K562 (cell line): ENCODE measurements around the gene HDGFL2. TPM values are rescaled to one million over a fixed set of nuclear protein-coding genes. Genes with fewer than 3 reads are reported as not detected.
A peak's percentile ranks its signal among the peaks of the same experiment; 100 is the strongest.

Experiments
- E2F3 ChIP-seq: fragments of 250-450 bp; sonication (Bioruptor Pico); IDR thresholded peaks from 2 replicates; pipeline ENCODE4 v1.4.0; 2020; ENCODE audit warnings: mild to moderate bottlenecking
- FOXJ2 ChIP-seq: fragments of 200-800 bp; sonication (Bioruptor generic); IDR thresholded peaks from 2 replicates; pipeline ENCODE4 v1.6.1; 2016; ENCODE audit warnings: missing genetic modification characterization, missing compliant biosample characterization
- HMG20B ChIP-seq: fragments of 250-450 bp; sonication (Bioruptor Pico); IDR thresholded peaks from 2 replicates; pipeline ENCODE4 v1.5.0; 2021; ENCODE audit warnings: mild to moderate bottlenecking
- LCOR ChIP-seq: sonication (generic); formaldehyde crosslinking; IDR thresholded peaks from 2 replicates; pipeline ENCODE4 v1.8.0; 2022; ENCODE audit warnings: mild to moderate bottlenecking, missing genetic modification reagents
- MAFK ChIP-seq: IDR thresholded peaks from 2 replicates; pipeline ENCODE4 v1.6.1; 2011; ENCODE audit warnings: low read length, improper control_type of control experiment
- NFE2 ChIP-seq: IDR thresholded peaks from 2 replicates; pipeline ENCODE4 v1.6.1; 2014; ENCODE audit warnings: antibody characterized with exemption, low read depth
- RNF2 ChIP-seq: sonication (generic); IDR thresholded peaks from 2 replicates; pipeline ENCODE4 v1.6.1; 2016
- SMARCE1 ChIP-seq: fragments of 450-650 bp; IDR thresholded peaks from 2 replicates; pipeline ENCODE4 v1.7.1; 2016; ENCODE audit warnings: mild to moderate bottlenecking
- TRIM28 ChIP-seq: fragments of 450-650 bp; IDR thresholded peaks from 2 replicates; pipeline ENCODE4 v1.6.1; 2017
- ZC3H8 ChIP-seq: fragments of 450-650 bp; IDR thresholded peaks from 2 replicates; pipeline ENCODE4 v1.6.1; 2017
- ZNF174 ChIP-seq: fragments of 250-450 bp; sonication (Bioruptor Pico); IDR thresholded peaks from 2 replicates; pipeline ENCODE4 v1.4.0; 2020; ENCODE audit warnings: mild to moderate bottlenecking
- ZNF274 ChIP-seq: IDR thresholded peaks from 2 replicates; pipeline ENCODE4 v1.6.1; 2011; ENCODE audit warnings: low read depth, mild to moderate bottlenecking, low read length, moderate library complexity, borderline replicate concordance
- ZNF830 ChIP-seq: fragments of 250-450 bp; sonication (Bioruptor Pico); IDR thresholded peaks from 2 replicates; pipeline ENCODE4 v1.5.0; 2021; ENCODE audit warnings: mild to moderate bottlenecking
- polyA plus RNA-seq, 8 experiments: library from polyadenylated mRNA; depleted of rRNA in 4 of 8; stranded (reverse) in 5 of 8; unstranded in 3 of 8; fragments of >200 nt; fragmentation: Nextera tagmentation in 2 of 8; fragmentation: Illumina TruSeq in 1 of 8; extraction: Ambion mirVana in 2 of 8; extraction: Trizol in 1 of 8; gene quantifications; 2 replicates each; pipeline versions ENCODE4 v1.2.1 to v1.2.3, GENCODE V29; 2011 to 2014; ENCODE audit warnings: inconsistent platforms in 1 of 8, missing spikeins in 1 of 8
- total RNA-seq, 7 experiments: library from RNA; depleted of rRNA in 6 of 7; stranded (reverse); fragments of >200 nt in 6 of 7; fragmentation: Illumina TruSeq in 2 of 7; extraction: Trizol in 2 of 7; gene quantifications; 2 replicates each; pipeline versions ENCODE4 v1.2.1 to v1.2.3, GENCODE V29; 2011 to 2021; ENCODE audit warnings: low replicate concordance in 1 of 7
- TF ChIP-seq, protein P1 (sequence below): fragments of 450-650 bp; IDR thresholded peaks from 2 replicates; pipeline ENCODE4 v1.6.1; 2014; ENCODE audit warnings: low read depth, mild to moderate bottlenecking, moderate library complexity, borderline replicate concordance
- TF ChIP-seq, protein P2 (sequence below): sonication (generic); formaldehyde crosslinking; IDR thresholded peaks from 2 replicates; pipeline ENCODE4 v1.8.0; 2022; ENCODE audit warnings: mild to moderate bottlenecking, missing genetic modification reagents
- TF ChIP-seq, protein P3 (sequence below): fragments of 450-650 bp; IDR thresholded peaks from 2 replicates; pipeline ENCODE4 v1.6.1; 2017; ENCODE audit warnings: antibody characterized with exemption
- TF ChIP-seq, protein P4 (sequence below), 3 experiments: fragments of 200-800 bp in 1 of 3; sonication (Bioruptor generic) in 1 of 3; sonication (generic) in 1 of 3; formaldehyde crosslinking in 1 of 3; IDR thresholded peaks; 2 replicates each; pipeline versions ENCODE4 v1.6.1 to v1.8.0; 2016 to 2022; ENCODE audit warnings: mild to moderate bottlenecking in 2 of 3, missing compliant biosample characterization in 2 of 3, missing genetic modification characterization in 2 of 3, missing genetic modification reagents in 1 of 3
- TF ChIP-seq, protein P5 (sequence below): fragments of 450-650 bp; IDR thresholded peaks from 2 replicates; pipeline ENCODE4 v1.6.1; 2018; ENCODE audit warnings: mild to moderate bottlenecking, low read depth; ENCODE audit not compliant: partially characterized antibody

HDGFL2 gene
- total and polyA plus RNA-seq, 9 of the 15 experiments (the other 6 are each of a cell fraction or from before 2014, with no cell fraction given) = 0.13 to 61.7 (median 16.0) TPM

DNA sequence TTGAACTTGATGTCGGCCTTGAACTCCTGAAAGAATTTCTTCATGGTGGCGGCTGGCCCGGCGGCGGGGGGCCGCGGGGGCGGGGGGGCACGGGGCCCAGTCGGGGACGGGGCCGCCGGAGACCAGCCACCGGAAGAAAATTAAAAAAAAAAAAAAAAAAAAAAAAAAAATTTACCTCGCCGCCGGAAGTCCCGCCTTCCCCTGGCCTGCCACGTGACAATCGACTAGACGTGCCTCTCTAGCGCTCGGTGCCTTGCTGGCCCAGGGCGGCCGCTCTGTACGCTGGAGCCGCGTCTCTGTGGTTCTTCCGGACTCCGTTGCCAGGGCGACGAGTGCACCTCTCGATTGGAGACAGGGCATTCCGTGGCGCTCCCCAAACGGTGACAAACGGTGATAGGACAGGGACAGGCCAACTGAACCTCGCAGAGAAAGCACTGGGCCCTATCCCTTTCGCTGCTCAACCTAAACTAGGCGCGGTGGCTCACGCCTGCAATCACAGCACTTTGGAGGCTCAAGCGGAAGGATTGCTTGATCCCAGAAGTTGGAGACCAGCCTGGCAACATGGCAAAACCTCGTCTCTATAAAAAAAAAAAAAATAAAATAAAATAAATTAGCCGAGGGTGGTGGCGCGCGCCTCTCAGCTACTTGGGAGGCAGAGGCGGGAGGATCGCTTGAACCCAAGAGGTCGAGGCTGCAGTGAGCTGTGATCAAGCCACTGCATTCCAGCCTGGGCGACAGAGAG, 14.3 kb upstream of the HDGFL2 start, which contains the start of gene UBXN6 (continued):
- TF ChIP-seq, protein P1, sequence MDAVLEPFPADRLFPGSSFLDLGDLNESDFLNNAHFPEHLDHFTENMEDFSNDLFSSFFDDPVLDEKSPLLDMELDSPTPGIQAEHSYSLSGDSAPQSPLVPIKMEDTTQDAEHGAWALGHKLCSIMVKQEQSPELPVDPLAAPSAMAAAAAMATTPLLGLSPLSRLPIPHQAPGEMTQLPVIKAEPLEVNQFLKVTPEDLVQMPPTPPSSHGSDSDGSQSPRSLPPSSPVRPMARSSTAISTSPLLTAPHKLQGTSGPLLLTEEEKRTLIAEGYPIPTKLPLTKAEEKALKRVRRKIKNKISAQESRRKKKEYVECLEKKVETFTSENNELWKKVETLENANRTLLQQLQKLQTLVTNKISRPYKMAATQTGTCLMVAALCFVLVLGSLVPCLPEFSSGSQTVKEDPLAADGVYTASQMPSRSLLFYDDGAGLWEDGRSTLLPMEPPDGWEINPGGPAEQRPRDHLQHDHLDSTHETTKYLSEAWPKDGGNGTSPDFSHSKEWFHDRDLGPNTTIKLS = peak; percentile 92
- no peak for TF ChIP-seq ZNF274
- TF ChIP-seq HMG20B = no peak
- no peak for TF ChIP-seq ZNF174
- TF ChIP-seq, protein P2, sequence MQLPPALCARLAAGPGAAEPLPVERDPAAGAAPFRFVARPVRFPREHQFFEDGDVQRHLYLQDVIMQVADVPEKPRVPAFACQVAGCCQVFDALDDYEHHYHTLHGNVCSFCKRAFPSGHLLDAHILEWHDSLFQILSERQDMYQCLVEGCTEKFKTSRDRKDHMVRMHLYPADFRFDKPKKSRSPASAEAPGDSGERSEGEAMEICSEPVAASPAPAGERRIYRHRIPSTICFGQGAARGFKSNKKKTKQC = no peak
- no peak for TF ChIP-seq SMARCE1
- no peak for TF ChIP-seq NFE2
- TF ChIP-seq ZC3H8 = no peak
- no peak for TF ChIP-seq MAFK
- no peak for TF ChIP-seq TRIM28
- TF ChIP-seq E2F3 (CRISPR knock-in tag) = no peak
- TF ChIP-seq RNF2 = peak; percentile 58; the same call in 1 of the 2 replicates
- no peak for TF ChIP-seq ZNF830
- TF ChIP-seq, protein P3, sequence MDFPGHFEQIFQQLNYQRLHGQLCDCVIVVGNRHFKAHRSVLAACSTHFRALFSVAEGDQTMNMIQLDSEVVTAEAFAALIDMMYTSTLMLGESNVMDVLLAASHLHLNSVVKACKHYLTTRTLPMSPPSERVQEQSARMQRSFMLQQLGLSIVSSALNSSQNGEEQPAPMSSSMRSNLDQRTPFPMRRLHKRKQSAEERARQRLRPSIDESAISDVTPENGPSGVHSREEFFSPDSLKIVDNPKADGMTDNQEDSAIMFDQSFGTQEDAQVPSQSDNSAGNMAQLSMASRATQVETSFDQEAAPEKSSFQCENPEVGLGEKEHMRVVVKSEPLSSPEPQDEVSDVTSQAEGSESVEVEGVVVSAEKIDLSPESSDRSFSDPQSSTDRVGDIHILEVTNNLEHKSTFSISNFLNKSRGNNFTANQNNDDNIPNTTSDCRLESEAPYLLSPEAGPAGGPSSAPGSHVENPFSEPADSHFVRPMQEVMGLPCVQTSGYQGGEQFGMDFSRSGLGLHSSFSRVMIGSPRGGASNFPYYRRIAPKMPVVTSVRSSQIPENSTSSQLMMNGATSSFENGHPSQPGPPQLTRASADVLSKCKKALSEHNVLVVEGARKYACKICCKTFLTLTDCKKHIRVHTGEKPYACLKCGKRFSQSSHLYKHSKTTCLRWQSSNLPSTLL = no peak
- TF ChIP-seq, protein P4, sequence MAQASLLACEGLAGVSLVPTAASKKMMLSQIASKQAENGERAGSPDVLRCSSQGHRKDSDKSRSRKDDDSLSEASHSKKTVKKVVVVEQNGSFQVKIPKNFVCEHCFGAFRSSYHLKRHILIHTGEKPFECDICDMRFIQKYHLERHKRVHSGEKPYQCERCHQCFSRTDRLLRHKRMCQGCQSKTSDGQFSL (CRISPR knock-in tag; IDR thresholded peaks at IDR 0.05) = no peak
- TF ChIP-seq, protein P4 (tag; IDR thresholded peaks at IDR 0.05) = no peak
- TF ChIP-seq, protein P5, sequence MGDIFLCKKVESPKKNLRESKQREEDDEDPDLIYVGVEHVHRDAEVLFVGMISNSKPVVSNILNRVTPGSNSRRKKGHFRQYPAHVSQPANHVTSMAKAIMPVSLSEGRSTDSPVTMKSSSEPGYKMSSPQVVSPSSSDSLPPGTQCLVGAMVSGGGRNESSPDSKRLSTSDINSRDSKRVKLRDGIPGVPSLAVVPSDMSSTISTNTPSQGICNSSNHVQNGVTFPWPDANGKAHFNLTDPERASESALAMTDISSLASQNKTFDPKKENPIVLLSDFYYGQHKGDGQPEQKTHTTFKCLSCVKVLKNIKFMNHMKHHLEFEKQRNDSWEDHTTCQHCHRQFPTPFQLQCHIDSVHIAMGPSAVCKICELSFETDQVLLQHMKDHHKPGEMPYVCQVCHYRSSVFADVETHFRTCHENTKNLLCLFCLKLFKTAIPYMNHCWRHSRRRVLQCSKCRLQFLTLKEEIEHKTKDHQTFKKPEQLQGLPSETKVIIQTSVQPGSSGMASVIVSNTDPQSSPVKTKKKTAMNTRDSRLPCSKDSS = no peak
- TF ChIP-seq LCOR = no peak
- peak; percentile 77 for TF ChIP-seq FOXJ2 (tag)
- TF ChIP-seq, all 486 proteins: peak for 100
